Thoracic aorta (tissue), 2 donors: ENCODE results near the gene GPR37L1. TPM values are rescaled to one million over a fixed set of nuclear protein-coding genes. Genes with fewer than 3 reads are reported as not detected.
"Not testable (repeated sequence)": the region's sequence is repeated elsewhere in the genome, so short reads cannot be mapped to it uniquely, and the experiment has no call there.

Experiments
- ATAC-seq: fragments of 150-250 bp; one replicate; pipeline ENCODE4 v1.8.0; 2017; ENCODE audit warnings: low read depth; ENCODE audit not compliant: insufficient number of reproducible peaks, low FRiP score
- DNase-seq: peaks from one replicate; pipeline ENCODE4 v3.0.0-alpha.2; 2020; ENCODE audit warnings: low spot score
- H3K27ac ChIP-seq, 2 donors: fragments of 200-600 bp; sonication (generic); 1 replicate in 1 of 2; 2 replicates in 1 of 2; pipeline ENCODE4 v1.5.1; 2016; ENCODE audit warnings: mild to moderate bottlenecking in 2 of 2, moderate library complexity in 2 of 2
- H3K27me3 ChIP-seq: fragments of 200-600 bp; sonication (generic); replicated peaks from 2 replicates; pipeline ENCODE4 v1.6.0; 2016; ENCODE audit warnings: mild to moderate bottlenecking; ENCODE audit not compliant: insufficient read depth
- H3K36me3 ChIP-seq: fragments of 200-600 bp; sonication (generic); one replicate; pipeline ENCODE4 v1.5.1; 2016
- H3K4me1 ChIP-seq, 2 donors: fragments of 200-600 bp; sonication (generic); 1 replicate in 1 of 2; 2 replicates in 1 of 2; pipeline versions ENCODE4 v1.5.1 to v1.6.0; 2016; ENCODE audit warnings: low read depth in 2 of 2, mild to moderate bottlenecking in 1 of 2; ENCODE audit not compliant: control insufficient read depth in 1 of 2
- H3K4me3 ChIP-seq: fragments of 200-600 bp; sonication (generic); 2 replicates; pipeline ENCODE4 v1.5.1; 2016; ENCODE audit warnings: mild to moderate bottlenecking
- H3K9me3 ChIP-seq: fragments of 200-600 bp; sonication (generic); 2 replicates; pipeline ENCODE4 v1.5.1; 2016
- CTCF ChIP-seq: fragments of 200-600 bp; sonication (generic); IDR thresholded peaks from one replicate; pipeline ENCODE4 v1.5.1; 2019; ENCODE audit warnings: antibody characterized with exemption
- total RNA-seq, 2 donors: library from RNA; depleted of rRNA; stranded (reverse); fragments of >200 nt; gene quantifications; one replicate each; pipeline versions ENCODE4 v1.1.0 to v1.2.3, GENCODE V29; 2016

The GPR37L1 gene
- total RNA-seq, 2 donors from 2014 or later = not detected

GRCh38 chr1:202165942-202166843, 43.5 kb downstream of the GPR37L1 start:
- DNase-seq = no peak
- ATAC-seq = no peak
- TF ChIP-seq CTCF = no peak
- no peaks in the 10 kb centered on the region for H3K9me3 ChIP-seq
- no peak overlapping the region for H3K27ac ChIP-seq
- H3K27me3 ChIP-seq = no peaks in the 10 kb centered on the region
- H3K4me3 ChIP-seq = no peak overlapping the region
- H3K4me1 ChIP-seq = no peaks in the 10 kb centered on the region
- H3K36me3 ChIP-seq = no peaks in the 10 kb centered on the region

GRCh38 chr1:202167054-202167453, 44.3 kb downstream of the GPR37L1 start:
- not testable (repeated sequence) for ATAC-seq, H3K36me3 ChIP-seq, H3K27me3 ChIP-seq, DNase-seq, H3K27ac ChIP-seq, H3K9me3 ChIP-seq, H3K4me1 ChIP-seq, H3K4me3 ChIP-seq

GRCh38 chr1:202167708-202168415, 45.1 kb downstream of the GPR37L1 start:
- no peaks in the 10 kb centered on the region for H3K9me3 ChIP-seq
- TF ChIP-seq CTCF = no peak
- H3K4me1 ChIP-seq = no peaks in the 10 kb centered on the region
- DNase-seq (no peak), ATAC-seq (no peak)
- no peak overlapping the region for H3K27ac ChIP-seq
- H3K27me3 ChIP-seq = no peaks in the 10 kb centered on the region
- no peaks in the 10 kb centered on the region for H3K36me3 ChIP-seq
- H3K4me3 ChIP-seq = no peak overlapping the region

GRCh38 chr1:202168861-202169260, 46.1 kb downstream of the GPR37L1 start:
- Histone ChIP-seq H3K27me3 (no peaks in the 10 kb centered on the region), H3K27ac (no peak overlapping the region), H3K4me1 (no peaks in the 10 kb centered on the region), H3K36me3 (no peaks in the 10 kb centered on the region), H3K9me3 (no peaks in the 10 kb centered on the region), H3K4me3 (no peak overlapping the region)
- ATAC-seq (no peak), DNase-seq (no peak)
- TF ChIP-seq CTCF = no peak

- TF ChIP-seq CTCF = no peak
- ATAC-seq = no peak
These were observed 48.0 kb downstream of the GPR37L1 start for GRCh38 chr1:202170726-202171125.

More at GRCh38 chr1:202170726-202171125, 48.0 kb downstream of the GPR37L1 start:
- Histone ChIP-seq H3K4me1 (no peaks in the 10 kb centered on the region), H3K27me3 (no peaks in the 10 kb centered on the region), H3K9me3 (no peaks in the 10 kb centered on the region), H3K27ac (no peak overlapping the region), H3K4me3 (no peak overlapping the region), H3K36me3 (no peaks in the 10 kb centered on the region)
- no peak for DNase-seq
